OCI-LY3 (cell line): Measurements from ENCODE around the gene TIPARP.

Source experiments
- CTCF ChIP-seq: fragments of 200-600, 300-600 bp; sonication (generic); IDR thresholded peaks from 2 replicates; pipeline ENCODE4 v1.5.1; 2014; ENCODE audit warnings: antibody characterized with exemption, low read length, low read depth
- EZH2phosphoT487 ChIP-seq: fragments of 200-600 bp; shearing (Covaris generic); IDR thresholded peaks from 2 replicates; pipeline ENCODE4 v1.6.1; 2018; ENCODE audit warnings: antibody characterized with exemption, mixed run types, low read depth

GRCh38 chr3:156726456-156726855 lies 52.1 kb downstream of the TIPARP start:
- TF ChIP-seq EZH2phosphoT487 (no peak), CTCF (no peak)
